SK-N-SH treated with all-trans-retinoic acid at 6 μM for 48 hours (cell line): Measurements from ENCODE around the gene IQSEC1.

Source experiments
- ATAC-seq: fragments of 200-7000 bp; cut with Tn5 transposase; 3 replicates; pipeline ENCODE4 v1.9.1; 2020; ENCODE audit warnings: mild to moderate bottlenecking, moderate library complexity
- ARNTL ChIP-seq: fragments of 450-650 bp; formaldehyde crosslinking; IDR thresholded peaks from 2 replicates; pipeline ENCODE4 v1.5.0; 2020; ENCODE audit warnings: low read depth, mild to moderate bottlenecking, moderate library complexity, borderline replicate concordance
- CSDC2 ChIP-seq: fragments of 250-450 bp; sonication (Bioruptor Pico); IDR thresholded peaks from 2 replicates; pipeline ENCODE4 v1.5.0; 2020; ENCODE audit warnings: mild to moderate bottlenecking, moderate library complexity
- CSRNP3 ChIP-seq: fragments of 250-450 bp; sonication (Bioruptor Pico); IDR thresholded peaks from 2 replicates; pipeline ENCODE4 v1.5.1; 2021; ENCODE audit warnings: mild to moderate bottlenecking, moderate library complexity
- ESRRG ChIP-seq: fragments of 250-450 bp; sonication (Bioruptor Pico); IDR thresholded peaks from 2 replicates; pipeline ENCODE4 v1.6.1; 2021; ENCODE audit warnings: mild to moderate bottlenecking
- GLIS3 ChIP-seq: fragments of 250-450 bp; sonication (Bioruptor Pico); IDR thresholded peaks from 2 replicates; pipeline ENCODE4 v1.5.0; 2020; ENCODE audit warnings: mild to moderate bottlenecking, moderate library complexity
- ISL1 ChIP-seq: fragments of 250-450 bp; sonication (Bioruptor Pico); IDR thresholded peaks from 2 replicates; pipeline ENCODE4 v2.1.2; 2022; ENCODE audit warnings: mild to moderate bottlenecking, moderate library complexity
- OSR1 ChIP-seq: fragments of 250-450 bp; sonication (Bioruptor Pico); IDR thresholded peaks from 2 replicates; pipeline ENCODE4 v1.8.0; 2022; ENCODE audit warnings: moderate library complexity, mild to moderate bottlenecking, inconsistent platforms
- PATZ1 ChIP-seq: fragments of 250-450 bp; sonication (Bioruptor Pico); IDR thresholded peaks from 2 replicates; pipeline ENCODE4 v1.8.0; 2020; ENCODE audit warnings: mild to moderate bottlenecking, moderate library complexity, borderline replicate concordance
- POU6F1 ChIP-seq: fragments of 250-450 bp; sonication (Bioruptor Pico); IDR thresholded peaks from 2 replicates; pipeline ENCODE4 v1.8.0; 2021; ENCODE audit warnings: low read depth, mild to moderate bottlenecking, moderate library complexity, borderline replicate concordance
- RARB ChIP-seq: fragments of 250-450 bp; sonication (Bioruptor Pico); IDR thresholded peaks from 2 replicates; pipeline ENCODE4 v1.8.0; 2021; ENCODE audit warnings: mild to moderate bottlenecking, moderate library complexity
- SNAI2 ChIP-seq: fragments of 250-450 bp; sonication (Bioruptor Pico); IDR thresholded peaks from 2 replicates; pipeline ENCODE4 v1.5.0; 2020; ENCODE audit warnings: mild to moderate bottlenecking, moderate library complexity
- TCF4 ChIP-seq: fragments of 250-450 bp; sonication (Bioruptor Pico); IDR thresholded peaks from 2 replicates; pipeline ENCODE4 v1.8.0; 2021; ENCODE audit warnings: mild to moderate bottlenecking, moderate library complexity, borderline replicate concordance
- TOX ChIP-seq: fragments of 250-450 bp; sonication (Bioruptor Pico); IDR thresholded peaks from 2 replicates; pipeline ENCODE4 v1.8.0; 2021; ENCODE audit warnings: mild to moderate bottlenecking, moderate library complexity, borderline replicate concordance
- TSHZ2 ChIP-seq: fragments of 250-450 bp; sonication (Bioruptor Pico); IDR thresholded peaks from 2 replicates; pipeline ENCODE4 v1.5.0; 2020; ENCODE audit warnings: mild to moderate bottlenecking, moderate library complexity
- ZFP30 ChIP-seq: fragments of 450-650 bp; formaldehyde crosslinking; IDR thresholded peaks from 2 replicates; pipeline ENCODE4 v1.5.0; 2022; ENCODE audit warnings: mild to moderate bottlenecking, moderate library complexity
- ZNF565 ChIP-seq: fragments of 450-650 bp; formaldehyde crosslinking; conservative IDR thresholded peaks from 2 replicates; pipeline ENCODE4 v1.5.0; 2020; ENCODE audit warnings: low read depth, mild to moderate bottlenecking, moderate library complexity
- ZNF70 ChIP-seq: fragments of 450-650 bp; formaldehyde crosslinking; IDR thresholded peaks from 2 replicates; pipeline ENCODE4 v1.5.0; 2020; ENCODE audit warnings: mild to moderate bottlenecking, moderate library complexity
- ZNF8 ChIP-seq: fragments of 450-650 bp; formaldehyde crosslinking; IDR thresholded peaks from 2 replicates; pipeline ENCODE4 v1.5.0; 2020; ENCODE audit warnings: mild to moderate bottlenecking, moderate library complexity

Gene IQSEC1

GRCh38 chr3:13073326-13074005 lies at the start of gene IQSEC1:
Gene IQSEC1 (minus strand): TSS chr3:13073429. CDS start chr3:13073014, 415 bp downstream.
- peak; percentile 52 for ATAC-seq
- TF ChIP-seq TOX (CRISPR knock-in tag), result no peak
- TF ChIP-seq CSDC2 (CRISPR knock-in tag), result no peak
- TF ChIP-seq ZNF565, result no peak
- no peak for TF ChIP-seq CSRNP3
- no peak for TF ChIP-seq RARB (CRISPR knock-in tag)
- TF ChIP-seq TCF4 (CRISPR knock-in tag), result no peak

GRCh38 chr3:13122081-13123012 lies 49.1 kb upstream of the IQSEC1 start:
- no peak for ATAC-seq

More at GRCh38 chr3:13122081-13123012, 49.1 kb upstream of the IQSEC1 start:
- TF ChIP-seq TSHZ2 (CRISPR knock-in tag) (no peak), ZNF70 (CRISPR knock-in tag) (no peak), ZNF565 (no peak), ARNTL (CRISPR knock-in tag) (no peak), OSR1 (CRISPR knock-in tag) (no peak), GLIS3 (CRISPR knock-in tag) (no peak), ISL1 (CRISPR knock-in tag) (no peak), CSDC2 (CRISPR knock-in tag) (no peak), ESRRG (CRISPR knock-in tag) (no peak), SNAI2 (CRISPR knock-in tag) (no peak), RARB (CRISPR knock-in tag) (no peak), ZNF8 (CRISPR knock-in tag) (no peak), PATZ1 (CRISPR knock-in tag) (no peak), ZFP30 (CRISPR knock-in tag) (no peak), TOX (CRISPR knock-in tag) (no peak), CSRNP3 (no peak), TCF4 (CRISPR knock-in tag) (no peak), POU6F1 (CRISPR knock-in tag) (no peak)
